OCI-LY3 (cell line): ENCODE data around the gene TARDBP.
"Not testable (repeated sequence)": the region's sequence is repeated elsewhere in the genome, so short reads cannot be mapped to it uniquely, and the experiment has no call there.

ENCODE experiments used
- EZH2phosphoT487 ChIP-seq: fragments of 200-600 bp; shearing (Covaris generic); IDR thresholded peaks from 2 replicates; pipeline ENCODE4 v1.6.1; 2018; ENCODE audit warnings: antibody characterized with exemption, mixed run types, low read depth
- TF ChIP-seq, protein P1 (sequence below): fragments of 200-600, 300-600 bp; sonication (generic); IDR thresholded peaks from 2 replicates; pipeline ENCODE4 v1.5.1; 2014; ENCODE audit warnings: antibody characterized with exemption, low read length, low read depth

DNA sequence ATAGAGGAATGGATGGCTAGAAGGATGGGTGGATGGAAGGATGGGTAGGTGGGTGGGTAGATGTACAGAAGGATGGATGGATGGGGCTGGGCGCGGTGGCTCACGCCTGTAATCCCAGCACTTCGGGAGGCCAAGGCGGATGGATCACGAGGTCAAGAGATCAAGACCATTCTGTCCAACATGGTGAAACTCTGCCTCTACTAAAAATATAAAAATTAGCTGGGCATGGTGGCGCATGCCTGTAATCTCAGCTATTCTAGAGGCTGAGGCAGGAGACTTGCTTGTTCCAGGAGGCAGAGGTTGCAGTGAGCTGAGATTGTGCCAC is 27.6 kb downstream of the TARDBP start:
- TF ChIP-seq, protein P1, sequence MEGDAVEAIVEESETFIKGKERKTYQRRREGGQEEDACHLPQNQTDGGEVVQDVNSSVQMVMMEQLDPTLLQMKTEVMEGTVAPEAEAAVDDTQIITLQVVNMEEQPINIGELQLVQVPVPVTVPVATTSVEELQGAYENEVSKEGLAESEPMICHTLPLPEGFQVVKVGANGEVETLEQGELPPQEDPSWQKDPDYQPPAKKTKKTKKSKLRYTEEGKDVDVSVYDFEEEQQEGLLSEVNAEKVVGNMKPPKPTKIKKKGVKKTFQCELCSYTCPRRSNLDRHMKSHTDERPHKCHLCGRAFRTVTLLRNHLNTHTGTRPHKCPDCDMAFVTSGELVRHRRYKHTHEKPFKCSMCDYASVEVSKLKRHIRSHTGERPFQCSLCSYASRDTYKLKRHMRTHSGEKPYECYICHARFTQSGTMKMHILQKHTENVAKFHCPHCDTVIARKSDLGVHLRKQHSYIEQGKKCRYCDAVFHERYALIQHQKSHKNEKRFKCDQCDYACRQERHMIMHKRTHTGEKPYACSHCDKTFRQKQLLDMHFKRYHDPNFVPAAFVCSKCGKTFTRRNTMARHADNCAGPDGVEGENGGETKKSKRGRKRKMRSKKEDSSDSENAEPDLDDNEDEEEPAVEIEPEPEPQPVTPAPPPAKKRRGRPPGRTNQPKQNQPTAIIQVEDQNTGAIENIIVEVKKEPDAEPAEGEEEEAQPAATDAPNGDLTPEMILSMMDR, result not testable (repeated sequence)
- not testable (repeated sequence) for TF ChIP-seq EZH2phosphoT487
